ENCODE measurements around the gene SMURF1. TPM values are rescaled to one million over a fixed set of nuclear protein-coding genes. Genes with fewer than 3 reads are reported as not detected.

The SMURF1 gene
- total and polyA plus RNA-seq, 2 donors (not counting 1 experiment from before 2014, with no cell fraction given): 17.2 to 18.7 TPM

DNA sequence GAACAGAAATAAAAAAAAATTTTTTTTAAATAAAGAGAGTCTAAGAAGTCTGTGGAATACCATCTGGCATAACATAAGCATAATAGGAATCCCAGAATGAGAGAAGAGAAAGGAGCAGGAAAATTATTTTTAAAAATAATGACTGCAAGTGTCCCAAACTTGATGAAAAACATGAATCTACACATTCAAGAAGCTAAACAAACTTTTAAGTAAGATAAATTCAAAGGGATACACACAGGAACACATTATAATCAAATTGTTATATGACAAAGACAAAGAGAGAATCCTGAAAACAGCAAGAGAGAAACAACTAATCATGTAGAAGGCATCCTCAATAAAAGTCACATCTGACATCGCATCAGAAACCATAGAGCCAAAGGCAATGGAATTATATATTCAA lies 30.9 kb downstream of the SMURF1 start:
- peaks cover 2% of the 10 kb centered on the region for H4K20me1 ChIP-seq (ENCODE audit: control insufficient read depth, extremely low read depth, insufficient read depth, low read length)
- H3K79me2 ChIP-seq (ENCODE audit: control insufficient read depth, insufficient read depth, low read length): peaks cover 78% of the 10 kb centered on the region
- H3K9ac ChIP-seq (ENCODE audit: insufficient read depth, low read length): no peak overlapping the region
- peaks cover 21% of the 10 kb centered on the region for H3K4me1 ChIP-seq (ENCODE audit: control insufficient read depth, extremely low read depth, insufficient read depth, low read length)
- TF ChIP-seq, protein P1, sequence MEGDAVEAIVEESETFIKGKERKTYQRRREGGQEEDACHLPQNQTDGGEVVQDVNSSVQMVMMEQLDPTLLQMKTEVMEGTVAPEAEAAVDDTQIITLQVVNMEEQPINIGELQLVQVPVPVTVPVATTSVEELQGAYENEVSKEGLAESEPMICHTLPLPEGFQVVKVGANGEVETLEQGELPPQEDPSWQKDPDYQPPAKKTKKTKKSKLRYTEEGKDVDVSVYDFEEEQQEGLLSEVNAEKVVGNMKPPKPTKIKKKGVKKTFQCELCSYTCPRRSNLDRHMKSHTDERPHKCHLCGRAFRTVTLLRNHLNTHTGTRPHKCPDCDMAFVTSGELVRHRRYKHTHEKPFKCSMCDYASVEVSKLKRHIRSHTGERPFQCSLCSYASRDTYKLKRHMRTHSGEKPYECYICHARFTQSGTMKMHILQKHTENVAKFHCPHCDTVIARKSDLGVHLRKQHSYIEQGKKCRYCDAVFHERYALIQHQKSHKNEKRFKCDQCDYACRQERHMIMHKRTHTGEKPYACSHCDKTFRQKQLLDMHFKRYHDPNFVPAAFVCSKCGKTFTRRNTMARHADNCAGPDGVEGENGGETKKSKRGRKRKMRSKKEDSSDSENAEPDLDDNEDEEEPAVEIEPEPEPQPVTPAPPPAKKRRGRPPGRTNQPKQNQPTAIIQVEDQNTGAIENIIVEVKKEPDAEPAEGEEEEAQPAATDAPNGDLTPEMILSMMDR (conservative IDR thresholded peaks at IDR 0.05 in 1 of 2, IDR thresholded peaks at IDR 0.05 in 1 of 2; ENCODE audit: low read depth in 1 of 2, low read length in 2 of 2): no peak
- no peak for TF ChIP-seq EZH2 (IDR thresholded peaks at IDR 0.05; ENCODE audit: low read length, missing control alignments)
- no peak overlapping the region for H3K27ac ChIP-seq (ENCODE audit: insufficient read depth, low read length)
- no peak for DNase-seq (ENCODE audit: low read depth in 2 of 2)
- H2AFZ ChIP-seq (ENCODE audit: low read length): no peak overlapping the region
- no peaks in the 10 kb centered on the region for H3K9me3 ChIP-seq (ENCODE audit: control insufficient read depth, insufficient read depth, low read depth, low read length)
- no peak overlapping the region for H3K4me2 ChIP-seq (ENCODE audit: extremely low read depth, insufficient read depth, low read length)
- no peaks in the 10 kb centered on the region for H3K27me3 ChIP-seq (ENCODE audit: control insufficient read depth, insufficient read depth, low read length)
- H3K36me3 ChIP-seq (ENCODE audit: control insufficient read depth, insufficient read depth, low read length): no peaks in the 10 kb centered on the region
- no peak overlapping the region for H3K4me3 ChIP-seq (replicated peaks in 1 of 4; ENCODE audit: control extremely low read depth in 1 of 4, insufficient read depth in 1 of 4, low read depth in 3 of 4, low read length in 4 of 4)

DNA sequence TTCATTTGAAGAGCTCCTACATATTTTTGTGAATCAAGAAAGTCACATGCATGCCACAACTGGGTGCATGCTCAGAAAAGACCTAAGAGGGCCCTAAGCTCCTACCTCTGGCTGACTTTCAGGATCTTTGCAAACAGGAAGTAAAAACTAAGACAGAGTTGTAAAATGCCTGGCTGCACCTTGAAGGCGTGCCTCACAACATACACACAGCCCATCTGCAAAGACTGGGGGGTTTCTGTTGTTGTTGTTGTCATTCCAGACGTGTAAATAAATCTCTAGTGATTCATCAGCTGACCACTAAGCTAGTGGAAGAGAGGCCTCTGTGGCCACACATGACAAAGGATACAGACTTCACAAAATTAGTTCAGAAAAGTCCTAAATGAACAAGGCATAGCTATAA lies 31.8 kb downstream of the SMURF1 start:
- Histone ChIP-seq H3K9ac (ENCODE audit: insufficient read depth, low read length) (no peak overlapping the region), H2AFZ (ENCODE audit: low read length) (no peak overlapping the region), H4K20me1 (ENCODE audit: control insufficient read depth, extremely low read depth, insufficient read depth, low read length) (peaks cover 2% of the 10 kb centered on the region), H3K4me2 (ENCODE audit: extremely low read depth, insufficient read depth, low read length) (no peak overlapping the region), H3K4me3 (replicated peaks in 1 of 4; ENCODE audit: control extremely low read depth in 1 of 4, insufficient read depth in 1 of 4, low read depth in 3 of 4, low read length in 4 of 4) (no peak overlapping the region), H3K36me3 (ENCODE audit: control insufficient read depth, insufficient read depth, low read length) (no peaks in the 10 kb centered on the region), H3K79me2 (ENCODE audit: control insufficient read depth, insufficient read depth, low read length) (peaks cover 81% of the 10 kb centered on the region), H3K9me3 (ENCODE audit: control insufficient read depth, insufficient read depth, low read depth, low read length) (no peaks in the 10 kb centered on the region), H3K27ac (ENCODE audit: insufficient read depth, low read length) (no peak overlapping the region), H3K27me3 (ENCODE audit: control insufficient read depth, insufficient read depth, low read length) (no peaks in the 10 kb centered on the region), H3K4me1 (ENCODE audit: control insufficient read depth, extremely low read depth, insufficient read depth, low read length) (peaks cover 27% of the 10 kb centered on the region)
- TF ChIP-seq EZH2 (IDR thresholded peaks at IDR 0.05; ENCODE audit: low read length, missing control alignments): no peak
- TF ChIP-seq, protein P1 (conservative IDR thresholded peaks at IDR 0.05 in 1 of 2, IDR thresholded peaks at IDR 0.05 in 1 of 2; ENCODE audit: low read depth in 1 of 2, low read length in 2 of 2): no peak
- no peak for DNase-seq (ENCODE audit: low read depth in 2 of 2)

DNA sequence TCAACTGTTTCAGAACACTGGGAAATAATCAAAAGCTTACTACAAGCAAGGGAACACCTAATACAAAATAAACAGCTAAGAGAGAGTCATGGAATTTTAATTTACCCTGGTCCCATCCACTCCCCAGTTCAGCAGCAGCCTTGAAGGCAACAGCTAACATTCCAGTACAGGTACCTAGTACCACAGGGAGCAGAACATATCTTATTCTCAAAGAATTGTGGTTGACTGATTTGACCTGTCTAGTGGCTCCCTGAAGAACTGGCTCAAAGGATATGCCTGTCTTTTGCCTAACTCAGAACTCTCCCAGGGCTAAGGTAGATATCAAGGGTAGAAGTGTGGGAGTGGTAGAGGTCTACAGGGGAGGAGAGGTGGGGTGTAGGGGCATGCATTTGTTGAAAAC lies 32.3 kb downstream of the SMURF1 start:
- Histone ChIP-seq H3K4me2 (ENCODE audit: extremely low read depth, insufficient read depth, low read length) (no peak overlapping the region), H3K9ac (ENCODE audit: insufficient read depth, low read length) (no peak overlapping the region), H3K4me1 (ENCODE audit: control insufficient read depth, extremely low read depth, insufficient read depth, low read length) (peaks cover 29% of the 10 kb centered on the region), H3K4me3 (replicated peaks in 1 of 4; ENCODE audit: control extremely low read depth in 1 of 4, insufficient read depth in 1 of 4, low read depth in 3 of 4, low read length in 4 of 4) (no peak overlapping the region), H2AFZ (ENCODE audit: low read length) (no peak overlapping the region), H3K27ac (ENCODE audit: insufficient read depth, low read length) (no peak overlapping the region), H3K9me3 (ENCODE audit: control insufficient read depth, insufficient read depth, low read depth, low read length) (no peaks in the 10 kb centered on the region), H3K27me3 (ENCODE audit: control insufficient read depth, insufficient read depth, low read length) (no peaks in the 10 kb centered on the region), H3K79me2 (ENCODE audit: control insufficient read depth, insufficient read depth, low read length) (peaks cover 82% of the 10 kb centered on the region), H4K20me1 (ENCODE audit: control insufficient read depth, extremely low read depth, insufficient read depth, low read length) (peaks cover 2% of the 10 kb centered on the region), H3K36me3 (ENCODE audit: control insufficient read depth, insufficient read depth, low read length) (no peaks in the 10 kb centered on the region)
- TF ChIP-seq, protein P1 (conservative IDR thresholded peaks at IDR 0.05 in 1 of 2, IDR thresholded peaks at IDR 0.05 in 1 of 2; ENCODE audit: low read depth in 1 of 2, low read length in 2 of 2): no peak
- no peak for TF ChIP-seq EZH2 (IDR thresholded peaks at IDR 0.05; ENCODE audit: low read length, missing control alignments)
- DNase-seq (ENCODE audit: low read depth in 2 of 2): no peak
